ENCODE data around the gene SV2C.
"Not testable (repeated sequence)": the region's sequence is repeated elsewhere in the genome, so short reads cannot be mapped to it uniquely, and the experiment has no call there.

The SV2C gene

GRCh38 chr5:76365561-76365960, 282.4 kb downstream of the SV2C start:
- Histone ChIP-seq H3K9me3 (ENCODE audit: insufficient read depth, low read depth, low read length) (no peaks in the 10 kb centered on the region), H3K4me1 (ENCODE audit: insufficient read depth, low read length) (no peaks in the 10 kb centered on the region), H3K4me3 (ENCODE audit: low read length) (no peak overlapping the region), H3K27me3 (ENCODE audit: insufficient read depth, low read length) (no peaks in the 10 kb centered on the region), H3K36me3 (ENCODE audit: insufficient read depth, low read depth, low read length) (no peaks in the 10 kb centered on the region), H3K9ac (ENCODE audit: low read depth, low read length) (no peak overlapping the region), H3K27ac (ENCODE audit: low read length) (no peak overlapping the region)

- H3K9ac ChIP-seq (ENCODE audit: low read depth, low read length) = no peak overlapping the region
- no peak overlapping the region for H3K4me3 ChIP-seq (ENCODE audit: low read length)
- no peaks in the 10 kb centered on the region for H3K9me3 ChIP-seq (ENCODE audit: insufficient read depth, low read depth, low read length)
- H3K36me3 ChIP-seq (ENCODE audit: insufficient read depth, low read depth, low read length) = no peaks in the 10 kb centered on the region
- no peaks in the 10 kb centered on the region for H3K27me3 ChIP-seq (ENCODE audit: insufficient read depth, low read length)
- no peak overlapping the region for H3K27ac ChIP-seq (ENCODE audit: low read length)
- H3K4me1 ChIP-seq (ENCODE audit: insufficient read depth, low read length) = no peaks in the 10 kb centered on the region
These were observed 283.4 kb downstream of the SV2C start for GRCh38 chr5:76366596-76366995.

- Histone ChIP-seq H3K9me3 (ENCODE audit: insufficient read depth, low read depth, low read length) (no peaks in the 10 kb centered on the region), H3K9ac (ENCODE audit: low read depth, low read length) (no peak overlapping the region), H3K4me1 (ENCODE audit: insufficient read depth, low read length) (peaks cover 5% of the 10 kb centered on the region), H3K36me3 (ENCODE audit: insufficient read depth, low read depth, low read length) (no peaks in the 10 kb centered on the region), H3K4me3 (ENCODE audit: low read length) (no peak overlapping the region), H3K27me3 (ENCODE audit: insufficient read depth, low read length) (no peaks in the 10 kb centered on the region), H3K27ac (ENCODE audit: low read length) (no peak overlapping the region)
These were observed 284.6 kb downstream of the SV2C start for GRCh38 chr5:76367623-76368371.

GRCh38 chr5:76368941-76369340, 285.8 kb downstream of the SV2C start:
- peaks cover 5% of the 10 kb centered on the region for H3K4me1 ChIP-seq (ENCODE audit: insufficient read depth, low read length)
- no peaks in the 10 kb centered on the region for H3K36me3 ChIP-seq (ENCODE audit: insufficient read depth, low read depth, low read length)
- H3K27me3 ChIP-seq (ENCODE audit: insufficient read depth, low read length) = no peaks in the 10 kb centered on the region
- no peaks in the 10 kb centered on the region for H3K9me3 ChIP-seq (ENCODE audit: insufficient read depth, low read depth, low read length)
- H3K27ac ChIP-seq (ENCODE audit: low read length) = no peak overlapping the region
- H3K4me3 ChIP-seq (ENCODE audit: low read length) = no peak overlapping the region
- no peak overlapping the region for H3K9ac ChIP-seq (ENCODE audit: low read depth, low read length)

GRCh38 chr5:76369668-76370067, 286.5 kb downstream of the SV2C start:
- H3K4me3 ChIP-seq (ENCODE audit: low read length); H3K27ac ChIP-seq (ENCODE audit: low read length); H3K27me3 ChIP-seq (ENCODE audit: insufficient read depth, low read length); H3K9ac ChIP-seq (ENCODE audit: low read depth, low read length); H3K4me1 ChIP-seq (ENCODE audit: insufficient read depth, low read length); H3K9me3 ChIP-seq (ENCODE audit: insufficient read depth, low read depth, low read length); H3K36me3 ChIP-seq (ENCODE audit: insufficient read depth, low read depth, low read length): not testable (repeated sequence)

GRCh38 chr5:76371960-76372322, 288.8 kb downstream of the SV2C start:
- Histone ChIP-seq H3K4me3 (ENCODE audit: low read length) (no peak overlapping the region), H3K9me3 (ENCODE audit: insufficient read depth, low read depth, low read length) (no peaks in the 10 kb centered on the region), H3K36me3 (ENCODE audit: insufficient read depth, low read depth, low read length) (no peaks in the 10 kb centered on the region), H3K27me3 (ENCODE audit: insufficient read depth, low read length) (no peaks in the 10 kb centered on the region), H3K4me1 (ENCODE audit: insufficient read depth, low read length) (peaks cover 5% of the 10 kb centered on the region), H3K27ac (ENCODE audit: low read length) (no peak overlapping the region), H3K9ac (ENCODE audit: low read depth, low read length) (no peak overlapping the region)

GRCh38 chr5:76372323-76373054, 289.3 kb downstream of the SV2C start:
- H3K9me3 ChIP-seq (ENCODE audit: insufficient read depth, low read depth, low read length) = no peaks in the 10 kb centered on the region
- no peaks in the 10 kb centered on the region for H3K27me3 ChIP-seq (ENCODE audit: insufficient read depth, low read length)
- no peak overlapping the region for H3K4me3 ChIP-seq (ENCODE audit: low read length)
- no peaks in the 10 kb centered on the region for H3K36me3 ChIP-seq (ENCODE audit: insufficient read depth, low read depth, low read length)
- H3K9ac ChIP-seq (ENCODE audit: low read depth, low read length) = no peak overlapping the region
- H3K27ac ChIP-seq (ENCODE audit: low read length) = no peak overlapping the region
- peaks cover 5% of the 10 kb centered on the region for H3K4me1 ChIP-seq (ENCODE audit: insufficient read depth, low read length)

GRCh38 chr5:76376148-76376865, 293.1 kb downstream of the SV2C start:
- H3K4me3 ChIP-seq (ENCODE audit: low read length) = no peak overlapping the region
- H3K9me3 ChIP-seq (ENCODE audit: insufficient read depth, low read depth, low read length) = no peaks in the 10 kb centered on the region
- H3K4me1 ChIP-seq (ENCODE audit: insufficient read depth, low read length) = peaks cover 8% of the 10 kb centered on the region
- H3K27ac ChIP-seq (ENCODE audit: low read length) = no peak overlapping the region
- H3K9ac ChIP-seq (ENCODE audit: low read depth, low read length) = no peak overlapping the region
- H3K27me3 ChIP-seq (ENCODE audit: insufficient read depth, low read length) = no peaks in the 10 kb centered on the region
- H3K36me3 ChIP-seq (ENCODE audit: insufficient read depth, low read depth, low read length) = no peaks in the 10 kb centered on the region

GRCh38 chr5:76376866-76377230, 293.7 kb downstream of the SV2C start:
- Histone ChIP-seq H3K9me3 (ENCODE audit: insufficient read depth, low read depth, low read length) (no peaks in the 10 kb centered on the region), H3K36me3 (ENCODE audit: insufficient read depth, low read depth, low read length) (no peaks in the 10 kb centered on the region), H3K4me3 (ENCODE audit: low read length) (no peak overlapping the region), H3K9ac (ENCODE audit: low read depth, low read length) (no peak overlapping the region), H3K4me1 (ENCODE audit: insufficient read depth, low read length) (peaks cover 8% of the 10 kb centered on the region), H3K27me3 (ENCODE audit: insufficient read depth, low read length) (no peaks in the 10 kb centered on the region), H3K27ac (ENCODE audit: low read length) (no peak overlapping the region)

- peaks cover 4% of the 10 kb centered on the region; the same call in 1 of the 2 replicates for H3K4me1 ChIP-seq (ENCODE audit: insufficient read depth, low read length)
- H3K36me3 ChIP-seq (ENCODE audit: insufficient read depth, low read depth, low read length) = no peaks in the 10 kb centered on the region
- H3K9me3 ChIP-seq (ENCODE audit: insufficient read depth, low read depth, low read length) = no peaks in the 10 kb centered on the region
- no peak overlapping the region for H3K9ac ChIP-seq (ENCODE audit: low read depth, low read length)
- H3K27ac ChIP-seq (ENCODE audit: low read length) = no peak overlapping the region
- no peaks in the 10 kb centered on the region for H3K27me3 ChIP-seq (ENCODE audit: insufficient read depth, low read length)
- no peak overlapping the region for H3K4me3 ChIP-seq (ENCODE audit: low read length)
These were observed 295.2 kb downstream of the SV2C start for GRCh38 chr5:76378355-76378754.

GRCh38 chr5:76379316-76379715, 296.1 kb downstream of the SV2C start:
- H3K27ac ChIP-seq (ENCODE audit: low read length) = no peak overlapping the region
- H3K9me3 ChIP-seq (ENCODE audit: insufficient read depth, low read depth, low read length) = no peaks in the 10 kb centered on the region
- peaks cover 4% of the 10 kb centered on the region; the same call in 1 of the 2 replicates for H3K4me1 ChIP-seq (ENCODE audit: insufficient read depth, low read length)
- no peaks in the 10 kb centered on the region for H3K27me3 ChIP-seq (ENCODE audit: insufficient read depth, low read length)
- H3K4me3 ChIP-seq (ENCODE audit: low read length) = no peak overlapping the region
- no peaks in the 10 kb centered on the region for H3K36me3 ChIP-seq (ENCODE audit: insufficient read depth, low read depth, low read length)
- H3K9ac ChIP-seq (ENCODE audit: low read depth, low read length) = no peak overlapping the region

- H3K27me3 ChIP-seq (ENCODE audit: insufficient read depth, low read length) = no peaks in the 10 kb centered on the region
- H3K27ac ChIP-seq (ENCODE audit: low read length) = no peak overlapping the region
- H3K9ac ChIP-seq (ENCODE audit: low read depth, low read length) = no peak overlapping the region
- no peaks in the 10 kb centered on the region for H3K36me3 ChIP-seq (ENCODE audit: insufficient read depth, low read depth, low read length)
- no peak overlapping the region for H3K4me3 ChIP-seq (ENCODE audit: low read length)
- H3K4me1 ChIP-seq (ENCODE audit: insufficient read depth, low read length) = peaks cover 4% of the 10 kb centered on the region; the same call in 1 of the 2 replicates
- H3K9me3 ChIP-seq (ENCODE audit: insufficient read depth, low read depth, low read length) = no peaks in the 10 kb centered on the region
These were observed 296.7 kb downstream of the SV2C start for GRCh38 chr5:76379855-76380254.

All from iPS-20b (cell line).